ENCODE data around the gene CDH23.
"Not testable (repeated sequence)": the region's sequence is repeated elsewhere in the genome, so short reads cannot be mapped to it uniquely, and the experiment has no call there.

CDH23 gene

DNA sequence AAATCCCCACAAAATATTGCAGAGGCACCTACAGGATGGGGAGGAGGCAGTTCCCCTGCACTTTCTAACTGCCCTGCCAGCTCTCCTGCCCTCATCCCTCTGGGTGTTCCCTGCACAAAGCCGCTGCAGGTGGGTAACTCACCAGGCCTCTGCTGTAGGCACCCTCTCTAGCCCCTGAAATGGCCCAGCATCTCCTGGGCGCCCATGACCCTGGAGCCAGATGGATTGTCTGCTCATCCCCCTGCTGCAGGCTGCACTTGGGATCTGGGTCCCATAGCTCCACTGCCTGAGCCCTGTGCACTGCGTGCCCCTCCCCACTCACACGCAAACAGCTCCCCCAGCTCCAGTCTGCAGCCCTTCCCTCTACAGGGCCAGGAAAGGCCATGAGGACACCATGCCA lies 192.0 kb downstream of the CDH23 start:
- no peak overlapping the region for H3K27ac ChIP-seq
- DNase-seq (ENCODE audit: low read depth, low spot score) = no peak

DNA sequence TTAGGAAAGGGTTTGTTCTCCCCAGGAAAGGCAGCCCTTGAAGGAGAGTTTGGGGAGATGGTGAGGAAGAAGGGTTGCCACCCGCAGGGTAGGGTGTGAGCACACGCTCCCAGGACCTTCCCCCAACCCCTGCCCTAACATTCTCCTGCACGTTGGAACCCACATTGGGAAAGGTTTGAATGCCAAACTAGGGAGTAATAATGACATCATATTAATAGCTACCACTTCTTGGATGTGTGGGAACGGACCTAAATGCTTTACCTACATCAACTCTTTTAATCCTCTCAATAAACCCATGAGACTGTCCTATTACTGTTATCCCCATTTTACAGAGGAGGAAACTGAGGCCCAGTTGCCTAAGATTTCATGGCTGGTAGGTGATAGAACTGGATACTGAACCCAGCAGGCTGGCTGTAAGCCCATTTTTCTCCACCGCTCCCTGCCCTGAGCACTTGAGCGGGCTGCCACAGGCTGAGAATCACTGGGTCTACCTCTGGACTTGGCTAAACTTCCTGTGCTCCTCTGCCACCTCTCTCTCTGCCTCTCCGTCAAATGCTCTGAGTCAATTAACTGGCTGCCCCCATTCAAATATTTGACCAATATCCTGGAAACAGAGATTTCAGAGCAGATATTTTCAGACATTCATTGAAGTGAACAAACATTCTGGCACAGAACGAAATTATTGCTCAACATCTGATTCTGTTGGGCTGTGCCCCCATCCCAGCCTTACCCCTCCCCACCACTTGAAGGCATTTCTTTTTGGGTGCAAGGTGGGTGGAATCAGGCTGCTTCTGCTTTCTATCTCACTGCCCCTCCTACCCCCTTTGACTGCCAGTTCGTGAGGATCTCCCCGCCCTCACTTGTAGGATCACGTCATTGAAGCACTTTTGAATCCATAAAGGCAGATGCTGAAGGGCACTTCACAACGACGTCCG lies 193.2 kb downstream of the CDH23 start:
- H3K27ac ChIP-seq = no peak overlapping the region
- no peak for DNase-seq (ENCODE audit: low read depth, low spot score)

DNA sequence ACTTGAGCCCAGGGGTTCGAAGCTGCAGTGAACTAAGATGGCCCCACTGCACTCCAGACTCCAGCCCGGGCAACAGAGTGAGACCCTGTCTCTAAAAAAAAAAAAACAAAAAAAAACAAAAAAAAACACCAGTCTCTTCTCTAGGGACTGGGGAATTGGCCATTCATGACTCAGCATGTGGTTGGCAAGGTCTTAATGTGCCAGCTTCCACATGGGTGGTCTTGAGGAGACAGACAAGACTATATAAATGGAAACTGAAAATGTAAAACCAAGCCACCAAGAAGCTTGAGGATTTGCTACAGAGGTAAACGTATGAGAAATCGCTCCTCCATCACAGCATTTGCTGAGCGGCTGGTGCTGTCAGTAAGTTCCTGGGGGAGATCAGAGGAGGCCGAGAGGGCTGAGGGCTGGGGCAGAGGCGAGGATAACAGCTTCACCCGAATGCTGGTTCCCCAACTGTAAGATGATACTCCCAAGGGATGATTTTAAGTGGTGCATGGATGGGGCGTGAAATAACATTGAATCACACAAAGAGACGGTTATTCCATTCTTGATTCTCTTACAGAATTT lies 194.1 kb downstream of the CDH23 start:
- no peak overlapping the region for H3K27ac ChIP-seq
- DNase-seq (ENCODE audit: low read depth, low spot score) = no peak

DNA sequence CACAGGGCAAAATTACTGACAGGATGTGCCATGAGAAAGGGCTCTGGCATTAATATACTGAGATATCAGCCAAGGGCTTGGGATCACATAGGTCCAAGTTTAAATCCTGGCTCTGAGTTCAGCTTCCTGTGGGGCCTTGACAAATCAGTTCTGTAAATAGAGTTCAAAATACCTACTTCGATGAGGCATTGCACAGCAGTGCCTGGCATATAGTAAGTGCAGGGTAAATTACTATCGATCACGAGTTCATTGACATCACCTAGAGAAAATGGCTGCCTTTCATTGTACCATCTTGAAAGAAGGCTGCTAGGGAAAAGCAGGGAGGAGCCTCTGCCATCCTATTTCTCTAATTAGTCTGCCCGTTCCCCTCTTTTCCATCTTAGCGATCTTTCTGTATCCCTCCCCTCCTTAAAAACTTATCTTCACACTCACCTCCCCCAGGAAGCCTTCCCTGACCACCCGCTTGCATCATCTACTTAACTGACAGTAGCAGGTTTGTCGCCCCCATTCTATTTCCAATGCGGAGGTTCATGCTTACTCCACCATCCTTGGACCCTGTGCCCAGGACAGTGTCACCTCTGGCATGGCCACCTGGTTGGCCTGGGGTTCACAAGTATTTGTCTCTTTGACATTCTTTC lies 198.3 kb downstream of the CDH23 start:
- no peak for DNase-seq (ENCODE audit: low read depth, low spot score)
- H3K27ac ChIP-seq = no peak overlapping the region

DNA sequence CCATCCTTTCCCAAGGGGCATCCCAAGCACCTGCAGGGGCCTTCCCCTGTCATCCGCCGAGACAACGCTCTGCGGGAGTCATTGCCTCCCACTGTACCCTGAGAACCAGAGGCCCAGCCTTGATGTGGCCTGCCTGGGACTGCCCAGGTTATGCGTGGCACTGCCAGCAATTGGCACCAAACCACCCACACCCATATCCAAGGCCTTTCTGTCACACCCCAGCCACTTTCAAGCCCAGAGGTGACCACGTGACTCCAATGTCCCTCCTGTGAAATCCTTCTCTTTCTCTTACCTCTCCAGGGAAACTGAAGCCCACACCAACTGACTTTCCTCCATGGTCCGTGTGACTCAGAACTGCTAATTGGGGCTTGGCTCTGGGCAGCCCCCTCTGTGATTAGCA lies 198.9 kb downstream of the CDH23 start:
- DNase-seq (ENCODE audit: low read depth, low spot score) = no peak

DNA sequence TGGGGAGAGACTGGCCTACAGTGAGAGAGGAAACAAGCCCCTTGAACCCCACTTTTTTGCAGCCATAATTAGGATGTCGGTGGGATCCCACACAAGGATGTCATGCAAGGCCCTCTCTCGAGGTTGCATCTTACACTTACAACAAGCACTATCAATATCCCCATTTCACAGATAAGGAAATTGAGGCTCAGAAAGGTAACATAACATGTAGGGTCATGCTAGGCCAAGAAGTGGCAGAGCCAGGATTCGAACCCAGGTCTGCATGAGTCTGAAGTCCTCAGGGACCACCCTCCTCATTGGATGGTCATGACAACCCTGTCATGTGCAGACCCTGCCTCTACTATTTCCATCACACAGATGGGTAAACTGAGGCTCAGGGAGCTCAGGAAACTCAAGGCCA lies 199.4 kb downstream of the CDH23 start:
- no peak for DNase-seq (ENCODE audit: low read depth, low spot score)
- no peak overlapping the region for H3K27ac ChIP-seq

More for the DNA sequence above, 198.9 kb downstream of the CDH23 start:
- H3K27ac ChIP-seq = no peak overlapping the region

DNA sequence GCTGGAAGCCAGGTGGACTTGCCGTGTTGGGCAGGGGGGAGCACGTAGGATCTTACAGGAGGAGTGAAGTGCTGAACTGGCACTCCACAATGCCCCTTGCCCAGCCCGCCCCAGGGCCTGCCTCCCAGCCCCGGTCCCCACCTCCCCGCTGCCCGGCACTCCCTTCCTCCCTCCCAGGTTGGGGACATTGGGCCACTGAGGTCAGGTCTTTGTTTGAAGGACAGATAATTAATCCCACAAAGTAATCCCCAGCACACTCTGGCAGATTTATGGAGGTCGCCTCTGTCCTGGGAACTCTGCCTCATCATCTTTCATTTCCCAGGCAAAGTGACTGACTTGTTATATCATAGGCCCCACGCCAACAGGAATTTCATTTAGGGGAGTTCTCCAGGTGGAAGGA lies 200.0 kb downstream of the CDH23 start:
- no peak for DNase-seq (ENCODE audit: low read depth, low spot score)

DNA sequence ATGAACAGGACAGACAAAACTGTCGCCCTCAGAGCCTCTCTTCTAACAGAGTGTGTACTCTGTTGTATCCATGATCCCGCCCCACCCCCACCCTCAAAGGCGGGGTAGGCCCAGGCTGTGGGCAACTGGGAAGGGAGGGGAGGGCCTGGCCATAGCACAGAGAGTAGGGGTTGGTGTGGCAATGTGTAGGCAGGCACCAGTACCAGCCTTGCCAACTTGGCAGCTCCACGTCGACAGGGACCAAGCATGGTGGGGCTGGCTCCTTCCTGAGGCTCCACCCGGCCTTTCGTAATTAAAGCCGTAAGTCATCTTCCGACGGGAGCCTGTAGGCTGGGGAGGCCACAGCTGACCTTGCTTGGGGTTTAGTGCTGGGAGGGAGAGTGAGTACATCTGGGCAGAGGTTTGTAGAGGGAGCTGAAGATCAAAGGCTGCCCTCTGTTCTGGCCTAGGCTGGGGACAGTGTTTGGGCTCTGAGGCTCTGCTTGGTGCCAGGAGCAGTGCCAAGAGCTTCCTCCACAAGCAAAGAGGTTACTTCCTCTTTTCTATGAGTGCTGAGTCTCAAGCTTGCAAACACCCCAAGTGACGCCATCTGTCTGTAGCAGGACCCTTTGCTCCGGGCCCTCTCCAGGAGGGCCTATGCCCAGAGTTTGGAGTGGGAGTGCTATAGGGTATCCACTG lies 201.2 kb downstream of the CDH23 start:
- DNase-seq (ENCODE audit: low read depth, low spot score) = no peak
- no peak overlapping the region for H3K27ac ChIP-seq

More for the DNA sequence above, 200.0 kb downstream of the CDH23 start:
- no peak overlapping the region for H3K27ac ChIP-seq

DNA sequence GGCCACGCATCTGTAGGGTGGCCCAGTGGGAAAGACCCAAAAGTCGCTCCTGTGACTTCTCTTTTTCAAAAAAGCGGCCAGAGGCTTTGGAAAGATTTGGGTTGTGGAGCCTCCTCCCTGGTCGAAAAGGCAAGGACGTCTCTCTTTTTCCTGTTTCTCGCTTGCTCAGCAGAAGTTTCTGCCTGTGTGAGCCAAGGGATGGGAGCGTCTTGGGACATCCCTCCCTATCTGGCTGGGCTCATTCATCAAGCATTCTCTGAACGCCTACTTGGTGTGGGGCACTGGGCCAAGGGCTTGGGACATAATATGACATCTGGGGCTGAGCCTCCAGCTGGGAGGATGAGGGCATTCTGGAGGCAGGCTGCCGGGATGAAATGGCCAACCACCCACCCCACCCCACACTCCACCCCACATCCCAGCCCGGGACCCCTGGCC lies 201.9 kb downstream of the CDH23 start:
- H3K27ac ChIP-seq = no peak overlapping the region
- DNase-seq (ENCODE audit: low read depth, low spot score) = no peak

DNA sequence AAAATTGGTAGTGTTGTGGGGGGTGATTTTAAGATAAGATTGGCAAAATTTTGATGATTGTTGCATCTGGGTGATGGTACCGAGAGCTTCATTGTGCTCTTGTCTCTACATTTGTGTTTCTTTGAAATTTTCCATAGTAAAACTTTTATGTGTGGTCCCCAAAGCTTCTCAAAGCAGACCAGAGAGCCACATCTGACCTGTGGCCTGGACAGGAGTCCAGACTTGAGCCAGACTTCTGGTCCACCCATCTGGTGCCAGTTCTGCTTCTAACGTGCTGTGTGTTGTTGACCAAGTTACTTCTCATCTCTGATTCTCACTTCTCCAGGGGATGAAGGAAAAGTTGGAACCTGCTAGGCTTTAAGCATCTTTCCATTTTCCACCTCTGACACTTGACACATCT lies 202.8 kb downstream of the CDH23 start:
- DNase-seq (ENCODE audit: low read depth, low spot score) = no peak
- no peak overlapping the region for H3K27ac ChIP-seq

DNA sequence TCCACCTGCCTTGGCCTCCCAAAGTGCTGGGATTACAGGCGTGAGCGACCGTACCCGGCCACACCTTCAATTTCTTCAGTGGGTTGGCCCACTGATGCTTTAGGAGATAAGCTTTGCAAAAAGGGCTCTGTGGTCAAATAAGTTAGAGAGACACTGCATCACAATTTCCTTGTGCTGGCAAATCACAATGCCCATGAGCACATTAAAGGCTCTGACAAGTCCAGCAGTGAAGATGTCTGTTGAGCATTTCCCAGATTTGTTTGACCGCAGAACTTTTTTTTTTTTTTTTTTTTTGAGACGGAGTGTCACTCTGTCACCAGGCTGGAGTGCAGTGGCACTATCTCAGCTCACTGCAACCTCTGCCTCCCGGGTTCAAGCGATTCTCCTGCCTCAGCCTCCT lies 203.5 kb downstream of the CDH23 start:
- H3K27ac ChIP-seq; DNase-seq (ENCODE audit: low read depth, low spot score): not testable (repeated sequence)

DNA sequence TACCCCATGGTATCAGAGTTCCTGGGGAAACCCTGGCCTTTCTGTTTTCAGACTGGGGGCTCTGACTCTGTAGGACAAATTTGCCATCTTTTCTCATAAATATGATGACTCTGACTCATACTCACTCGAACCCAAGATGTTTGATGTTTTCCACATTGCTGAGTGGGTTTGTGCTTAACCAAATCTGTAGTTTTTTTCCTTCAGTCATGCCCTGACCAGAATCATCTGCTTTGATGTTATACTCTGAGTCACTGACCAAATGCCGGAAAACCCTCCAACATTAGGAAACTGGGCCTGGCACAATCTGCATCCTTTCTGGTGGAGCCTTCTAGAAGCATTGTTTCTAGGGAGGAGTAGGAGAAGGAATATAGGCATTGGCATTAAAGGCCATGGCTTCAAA lies 204.1 kb downstream of the CDH23 start:
- DNase-seq (ENCODE audit: low read depth, low spot score) = no peak
- H3K27ac ChIP-seq = no peak overlapping the region

DNA sequence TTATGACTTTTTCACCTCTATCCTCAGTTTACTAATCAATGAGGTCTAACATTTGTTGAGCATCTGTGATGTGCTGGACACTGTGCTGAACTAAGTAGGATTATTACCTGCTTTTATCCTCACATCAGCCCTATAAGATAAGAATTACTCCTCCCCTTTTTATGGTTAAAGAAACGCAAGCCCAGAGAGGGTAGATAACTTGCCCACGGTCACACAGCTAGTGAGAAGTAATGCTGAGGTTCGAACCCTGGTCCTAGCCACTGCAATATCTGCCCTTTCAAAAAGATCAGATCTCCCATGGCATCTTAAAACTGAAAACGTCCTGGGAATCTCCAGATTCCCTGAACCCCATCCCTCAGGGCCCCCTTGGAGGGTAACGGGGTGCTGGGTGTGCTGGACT lies 204.6 kb downstream of the CDH23 start:
- H3K27ac ChIP-seq = no peak overlapping the region
- no peak for DNase-seq (ENCODE audit: low read depth, low spot score)

DNA sequence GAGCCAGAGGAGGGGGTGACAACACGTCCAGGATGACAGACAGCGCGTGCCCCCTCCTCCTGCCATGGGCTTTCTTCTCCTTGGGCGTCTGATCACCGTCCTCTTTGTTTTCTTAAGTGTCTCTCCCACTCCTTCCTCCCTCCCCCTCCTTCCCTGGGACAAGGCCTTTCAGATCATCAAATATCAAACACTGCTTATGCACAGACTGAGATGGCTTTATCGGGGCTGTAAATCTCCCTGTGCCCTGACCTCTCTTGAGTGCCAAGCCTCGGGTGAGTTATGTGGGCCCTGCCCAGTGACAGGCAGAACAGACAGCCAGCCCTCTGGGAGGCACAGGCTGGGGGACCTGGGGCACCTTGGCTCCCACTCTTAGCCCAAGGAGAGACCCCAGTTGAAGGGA lies 206.4 kb downstream of the CDH23 start:
- no peak for DNase-seq (ENCODE audit: low read depth, low spot score)
- no peak overlapping the region for H3K27ac ChIP-seq

DNA sequence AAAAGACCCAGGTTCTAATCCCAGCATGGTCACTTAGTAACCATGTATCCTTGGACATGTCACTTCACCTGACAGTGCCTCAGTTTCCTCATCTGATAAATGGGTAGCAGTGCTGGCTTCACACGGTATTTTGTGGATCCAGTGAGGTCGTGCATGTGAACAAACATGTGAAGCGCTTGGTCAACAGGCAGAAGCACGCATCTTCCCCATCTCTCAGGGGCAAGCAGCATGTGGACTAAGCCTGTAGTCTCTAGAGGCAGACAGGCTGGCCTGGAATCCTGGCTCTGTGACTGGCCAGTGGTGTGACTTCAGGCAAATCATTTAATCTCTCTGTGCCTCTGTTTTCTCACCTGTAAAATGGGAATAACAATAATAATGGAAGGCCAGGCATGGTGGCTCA lies 207.0 kb downstream of the CDH23 start:
- no peak for DNase-seq (ENCODE audit: low read depth, low spot score)
- H3K27ac ChIP-seq = no peak overlapping the region

DNA sequence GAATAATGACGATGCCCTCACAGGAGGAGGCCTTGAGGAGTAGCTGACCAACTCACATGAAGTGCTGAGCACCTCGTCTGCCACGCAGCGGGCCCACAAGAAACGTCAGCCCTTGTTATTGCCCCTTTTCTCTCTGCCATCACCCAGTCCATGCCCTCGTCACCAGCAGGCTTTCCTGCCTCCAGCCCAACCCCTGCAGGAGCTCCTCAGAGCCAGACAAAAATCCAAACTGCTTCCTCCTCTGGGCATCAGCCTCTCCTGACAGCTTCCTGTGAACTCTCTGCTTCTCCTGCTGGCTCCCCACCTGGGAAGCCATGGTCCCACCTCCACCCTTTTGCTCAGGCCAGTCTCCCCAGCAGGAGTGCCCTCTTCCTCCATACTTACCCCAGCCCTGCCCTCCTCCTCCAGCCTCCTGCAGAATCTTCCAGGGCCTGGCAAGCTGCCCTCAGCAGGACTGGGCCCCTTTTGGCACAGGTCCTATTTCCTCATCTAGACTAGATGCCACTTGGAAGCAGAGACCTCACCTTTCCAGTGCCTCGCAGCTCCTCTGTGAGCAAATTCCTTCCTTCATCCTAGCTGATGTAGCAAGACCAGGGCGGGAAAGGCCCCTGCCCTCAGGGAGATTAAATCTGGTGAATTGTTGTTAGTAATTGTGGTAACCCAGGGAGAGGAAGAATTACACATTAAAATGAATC lies 207.8 kb downstream of the CDH23 start:
- no peak for DNase-seq (ENCODE audit: low read depth, low spot score)

DNA sequence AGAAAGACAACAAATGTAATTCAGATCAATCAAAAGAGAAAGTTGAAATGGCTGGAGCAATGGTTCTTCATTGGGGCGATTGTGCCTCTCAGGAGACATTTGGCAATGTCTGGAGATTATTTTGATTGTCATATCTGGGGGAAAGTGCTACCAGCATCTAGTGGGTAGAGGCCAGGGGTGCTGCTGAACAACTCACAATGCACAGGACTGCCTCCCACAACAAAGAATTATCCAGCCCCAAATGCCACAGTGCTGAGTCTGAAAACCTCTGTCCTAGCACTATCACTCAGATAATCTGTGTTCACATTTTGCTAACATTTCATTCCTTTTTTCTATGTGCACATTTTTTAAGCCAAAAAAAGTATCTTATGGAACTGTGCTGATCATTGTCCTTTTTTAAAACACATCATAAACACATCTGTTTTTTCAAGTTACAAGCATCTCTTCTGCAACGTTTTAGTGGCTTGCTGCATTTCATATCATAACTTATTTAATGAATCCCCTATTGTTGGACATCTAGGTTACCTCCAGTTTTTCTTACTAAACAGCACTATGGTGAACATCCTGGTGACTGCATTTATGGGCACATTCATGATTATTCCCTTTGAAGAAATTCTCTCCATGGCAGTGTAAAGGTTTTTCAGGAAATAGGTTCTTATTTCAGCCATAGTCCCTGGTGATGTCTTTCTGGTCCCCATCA lies 208.7 kb downstream of the CDH23 start:
- no peak overlapping the region for H3K27ac ChIP-seq
- DNase-seq (ENCODE audit: low read depth, low spot score) = no peak

More for the DNA sequence above, 207.8 kb downstream of the CDH23 start:
- H3K27ac ChIP-seq = no peak overlapping the region

DNA sequence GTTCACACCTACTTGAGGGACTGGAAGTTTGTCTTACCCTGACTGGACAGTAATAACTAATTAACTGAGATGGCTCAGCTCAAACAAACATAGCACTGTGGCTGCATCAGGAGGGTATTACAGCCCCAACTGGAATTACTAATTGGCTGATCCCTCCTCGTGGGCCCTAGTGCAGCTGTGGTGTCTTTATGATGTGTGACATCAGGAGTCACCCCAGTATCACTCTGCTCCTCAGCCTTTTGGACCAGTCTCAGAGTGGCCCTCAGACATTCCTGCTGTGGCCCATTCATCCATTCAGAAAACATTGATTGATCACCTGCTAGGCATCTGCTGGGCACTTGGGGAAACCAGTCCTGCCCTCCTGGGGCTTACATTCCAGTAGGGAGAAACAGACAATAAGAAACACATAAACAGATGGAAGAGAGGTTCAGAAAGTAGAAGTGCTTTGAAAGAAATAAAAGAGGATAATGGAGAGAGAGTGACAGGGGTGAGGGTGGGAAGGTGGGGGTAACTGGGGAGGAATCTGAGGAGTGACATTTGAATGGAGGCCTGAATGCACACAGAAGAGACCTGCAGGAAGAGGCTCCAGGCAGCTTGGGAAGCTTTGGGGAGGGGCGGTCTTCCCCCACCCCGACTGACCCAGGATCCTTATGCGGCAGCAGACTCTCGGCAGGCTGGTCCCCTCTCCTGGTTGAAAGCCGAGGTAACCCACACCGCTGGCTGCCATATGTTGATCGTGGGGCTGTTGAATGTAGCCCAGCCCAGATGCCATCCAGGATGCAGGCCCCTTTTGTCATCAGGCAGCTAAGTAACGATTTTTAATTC lies 209.7 kb downstream of the CDH23 start:
- DNase-seq (ENCODE audit: low read depth, low spot score) = no peak
- H3K27ac ChIP-seq = no peak overlapping the region

DNA sequence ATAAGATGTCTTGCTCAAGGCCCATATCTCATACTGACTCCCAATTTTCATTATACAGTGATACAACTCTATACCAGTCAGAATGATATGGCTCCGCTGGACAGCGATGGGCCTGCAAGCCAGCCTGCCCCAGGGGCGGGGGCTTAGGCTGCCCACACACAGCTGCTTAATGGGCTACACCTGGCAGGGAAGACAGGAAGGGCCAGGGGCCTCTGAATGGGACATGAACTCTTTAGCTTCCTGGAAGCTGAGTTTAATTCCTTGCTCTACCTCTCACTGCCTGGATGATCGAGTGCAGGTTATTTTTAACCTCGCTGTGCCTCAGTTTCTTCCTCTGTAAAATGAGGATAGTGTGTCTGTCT lies 210.3 kb downstream of the CDH23 start:
- H3K27ac ChIP-seq = no peak overlapping the region
- DNase-seq (ENCODE audit: low read depth, low spot score) = no peak
